GM12874 (cell line): ENCODE data around the gene CXCL1.

Experiments used
- TF ChIP-seq, protein P1 (sequence below): IDR thresholded peaks from 2 replicates; pipeline ENCODE4 v1.5.1; 2011; ENCODE audit warnings: low read depth, mild to moderate bottlenecking, control low read depth, low read length, moderate library complexity; ENCODE audit not compliant: insufficient read depth

Gene CXCL1

DNA sequence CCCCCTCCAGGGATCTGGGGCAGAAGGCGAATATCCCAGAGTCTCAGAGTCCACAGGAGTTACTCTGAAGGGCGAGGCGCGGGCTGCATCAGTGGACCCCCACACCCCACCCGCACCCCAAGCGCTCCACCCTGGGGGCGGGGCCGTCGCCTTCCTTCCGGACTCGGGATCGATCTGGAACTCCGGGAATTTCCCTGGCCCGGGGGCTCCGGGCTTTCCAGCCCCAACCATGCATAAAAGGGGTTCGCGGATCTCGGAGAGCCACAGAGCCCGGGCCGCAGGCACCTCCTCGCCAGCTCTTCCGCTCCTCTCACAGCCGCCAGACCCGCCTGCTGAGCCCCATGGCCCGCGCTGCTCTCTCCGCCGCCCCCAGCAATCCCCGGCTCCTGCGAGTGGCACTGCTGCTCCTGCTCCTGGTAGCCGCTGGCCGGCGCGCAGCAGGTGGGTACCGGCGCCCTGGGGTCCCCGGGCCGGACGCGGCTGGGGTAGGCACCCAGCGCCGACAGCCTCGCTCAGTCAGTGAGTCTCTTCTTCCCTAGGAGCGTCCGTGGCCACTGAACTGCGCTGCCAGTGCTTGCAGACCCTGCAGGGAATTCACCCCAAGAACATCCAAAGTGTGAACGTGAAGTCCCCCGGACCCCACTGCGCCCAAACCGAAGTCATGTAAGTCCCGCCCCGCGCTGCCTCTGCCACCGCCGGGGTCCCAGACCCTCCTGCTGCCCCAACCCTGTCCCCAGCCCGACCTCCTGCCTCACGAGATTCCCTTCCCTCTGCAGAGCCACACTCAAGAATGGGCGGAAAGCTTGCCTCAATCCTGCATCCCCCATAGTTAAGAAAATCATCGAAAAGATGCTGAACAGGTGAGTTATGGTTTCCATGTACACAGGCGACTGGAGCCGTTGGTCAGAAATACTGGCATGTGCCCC is at the start of gene CXCL1:
TSS of gene CXCL1 (plus strand) at position 264 of the 926 bp plus-strand sequence. CDS start at position 342, 78 bp downstream.
- TF ChIP-seq, protein P1, sequence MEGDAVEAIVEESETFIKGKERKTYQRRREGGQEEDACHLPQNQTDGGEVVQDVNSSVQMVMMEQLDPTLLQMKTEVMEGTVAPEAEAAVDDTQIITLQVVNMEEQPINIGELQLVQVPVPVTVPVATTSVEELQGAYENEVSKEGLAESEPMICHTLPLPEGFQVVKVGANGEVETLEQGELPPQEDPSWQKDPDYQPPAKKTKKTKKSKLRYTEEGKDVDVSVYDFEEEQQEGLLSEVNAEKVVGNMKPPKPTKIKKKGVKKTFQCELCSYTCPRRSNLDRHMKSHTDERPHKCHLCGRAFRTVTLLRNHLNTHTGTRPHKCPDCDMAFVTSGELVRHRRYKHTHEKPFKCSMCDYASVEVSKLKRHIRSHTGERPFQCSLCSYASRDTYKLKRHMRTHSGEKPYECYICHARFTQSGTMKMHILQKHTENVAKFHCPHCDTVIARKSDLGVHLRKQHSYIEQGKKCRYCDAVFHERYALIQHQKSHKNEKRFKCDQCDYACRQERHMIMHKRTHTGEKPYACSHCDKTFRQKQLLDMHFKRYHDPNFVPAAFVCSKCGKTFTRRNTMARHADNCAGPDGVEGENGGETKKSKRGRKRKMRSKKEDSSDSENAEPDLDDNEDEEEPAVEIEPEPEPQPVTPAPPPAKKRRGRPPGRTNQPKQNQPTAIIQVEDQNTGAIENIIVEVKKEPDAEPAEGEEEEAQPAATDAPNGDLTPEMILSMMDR = no peak

DNA sequence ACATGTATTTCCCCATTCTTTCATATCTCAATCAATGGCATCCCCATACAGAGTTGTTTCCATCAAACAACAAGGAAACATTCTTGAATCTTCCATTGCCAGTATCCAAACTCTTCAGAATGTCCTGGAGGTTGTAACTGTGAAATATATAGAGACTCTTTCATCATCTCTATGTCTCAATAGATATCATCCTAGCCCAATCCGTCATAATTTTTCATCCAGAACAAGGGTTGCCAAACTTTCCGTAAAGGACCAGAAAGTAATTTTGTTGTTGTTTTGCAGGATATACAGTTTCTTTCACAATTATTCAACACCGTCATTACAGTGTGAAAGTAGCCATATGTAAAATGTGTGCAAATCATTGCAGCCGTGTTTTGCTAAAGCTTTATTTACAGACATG is 47.9 kb upstream of the CXCL1 start:
- TF ChIP-seq, protein P1 = no peak

DNA sequence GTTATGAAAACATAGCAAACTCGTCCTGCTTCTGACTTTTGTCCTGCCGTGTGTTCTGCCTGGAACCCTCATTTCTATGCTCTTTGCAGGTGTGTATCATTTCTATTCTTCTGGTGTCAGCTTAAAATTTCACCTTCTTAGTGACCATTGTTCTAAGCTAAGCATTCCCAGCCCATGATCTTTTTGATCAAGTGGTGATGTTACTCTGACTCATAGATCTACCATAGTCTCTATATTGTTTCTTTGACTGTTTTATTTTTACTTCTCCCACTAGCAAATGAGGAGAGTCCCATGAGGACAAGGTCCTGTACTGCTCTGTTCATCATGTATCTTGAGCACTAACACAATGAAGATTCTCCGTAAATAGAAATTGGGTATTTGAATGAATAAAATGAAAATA is 46.8 kb upstream of the CXCL1 start:
- TF ChIP-seq, protein P1 = no peak

DNA sequence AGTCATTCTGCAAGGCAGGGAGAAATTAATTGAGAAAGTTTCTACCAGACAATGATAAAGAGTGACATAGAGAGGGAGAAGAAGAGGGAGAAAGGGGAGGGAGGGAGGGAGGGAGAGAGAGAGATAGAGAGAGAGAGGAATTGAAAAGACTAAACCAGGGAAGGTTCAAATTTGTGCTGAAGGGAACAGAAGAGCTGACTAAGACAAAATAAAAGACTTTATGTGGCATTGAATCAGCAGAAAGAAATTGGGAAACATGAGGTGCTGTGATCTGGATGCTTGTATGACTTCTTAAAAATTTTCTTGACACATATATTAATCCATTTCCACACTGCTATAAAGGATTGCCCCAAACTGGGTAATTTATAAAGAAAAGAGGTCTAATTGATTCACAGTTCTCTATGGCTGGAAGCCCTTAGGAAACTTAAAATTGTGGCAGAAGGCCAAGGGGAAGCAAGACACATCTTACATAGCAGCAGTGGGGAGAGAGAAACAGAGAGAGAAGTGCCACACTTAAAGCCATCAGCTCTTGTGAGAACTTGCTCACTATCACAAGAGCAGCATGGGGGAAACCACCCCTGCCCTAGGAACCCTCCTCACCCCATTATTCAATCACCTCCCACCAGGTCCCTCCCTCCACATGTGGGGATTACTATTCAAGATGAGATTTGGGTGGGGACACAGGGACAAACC is 46.2 kb upstream of the CXCL1 start:
- TF ChIP-seq, protein P1 = no peak

DNA sequence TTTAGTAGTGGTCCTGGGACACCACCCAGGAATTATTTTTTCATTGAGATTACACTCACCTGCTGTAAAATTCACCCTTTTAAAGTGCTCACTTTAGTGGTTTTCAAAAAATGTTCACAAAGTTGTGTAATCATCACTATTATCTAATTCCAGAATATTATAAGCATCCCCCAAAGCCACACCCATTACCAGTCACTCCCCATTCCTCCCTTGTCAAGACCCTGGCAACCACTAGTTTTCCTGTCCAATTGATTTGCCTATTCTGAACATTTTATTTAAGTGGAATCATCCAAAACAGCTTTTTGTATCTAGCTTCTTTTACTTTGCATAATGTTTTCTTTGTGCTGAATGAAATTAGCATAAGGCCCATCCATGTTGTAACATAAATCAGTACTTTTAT is 45.4 kb upstream of the CXCL1 start:
- TF ChIP-seq, protein P1 = no peak

DNA sequence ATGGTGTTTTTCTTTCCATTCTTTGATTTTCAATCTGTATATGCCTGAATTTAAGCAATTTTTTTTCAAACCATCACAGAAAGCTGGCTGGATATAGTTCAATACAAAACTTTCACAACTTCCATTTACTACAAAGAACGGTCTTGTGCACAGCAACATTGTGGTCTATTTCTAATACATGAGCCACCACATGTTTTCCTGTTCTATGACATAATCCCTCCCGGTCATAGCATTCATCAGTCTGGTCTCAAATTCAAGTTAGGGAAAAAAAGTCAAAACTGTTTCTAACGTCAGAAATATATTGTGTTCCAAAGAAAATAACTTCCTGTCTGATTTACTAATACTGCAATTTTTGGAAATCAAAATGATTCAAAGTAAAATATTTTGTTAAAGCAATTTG is 40.2 kb upstream of the CXCL1 start:
- TF ChIP-seq, protein P1 = no peak

DNA sequence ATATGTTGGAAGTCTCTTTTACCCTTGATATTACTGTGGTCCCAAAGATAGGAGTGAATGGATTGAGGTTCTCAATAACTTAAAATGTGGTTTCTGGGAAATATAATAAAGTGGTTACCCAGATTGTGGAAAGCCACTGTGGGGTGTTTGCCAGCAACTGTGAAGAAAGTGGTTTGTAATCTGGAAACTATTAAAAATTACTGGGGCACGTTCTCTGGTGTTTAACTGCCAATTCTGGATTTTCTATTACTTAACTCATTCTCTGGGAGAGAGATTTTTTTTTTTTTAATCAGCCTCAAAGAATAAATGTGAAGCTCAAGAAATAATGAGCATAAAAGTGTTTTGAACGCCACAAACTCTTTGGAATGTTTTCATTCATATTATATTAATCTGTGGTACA is 37.6 kb upstream of the CXCL1 start:
- TF ChIP-seq, protein P1 = no peak
